CD4-positive, CD25-positive, alpha-beta regulatory T cell (primary cell): ENCODE results near the gene IYD. TPM values are rescaled to one million over a fixed set of nuclear protein-coding genes. Genes with fewer than 3 reads are reported as not detected.

ENCODE experiments used
- ATAC-seq, 2 donors: fragments of 150-1000 bp; cut with Tn5 transposase; one replicate each; pipeline ENCODE4 v1.10.0; 2021; ENCODE audit warnings: low read depth in 2 of 2, moderate number of reproducible peaks in 2 of 2, moderate library complexity in 1 of 2
- DNase-seq, 3 donors: peaks; one replicate each; pipeline versions ENCODE4 v3.0.0 to v3.0.0-alpha.2; 2012 to 2022; ENCODE audit warnings: mixed read lengths in 1 of 3
- H3K27ac ChIP-seq: one replicate; pipeline ENCODE4 v1.7.0; 2013; ENCODE audit warnings: mild to moderate bottlenecking, low read length; ENCODE audit not compliant: insufficient read depth, poor library complexity, severe bottlenecking
- H3K27me3 ChIP-seq: one replicate; pipeline ENCODE4 v1.7.0; 2013; ENCODE audit warnings: low read length; ENCODE audit not compliant: control insufficient read depth, insufficient read depth
- H3K36me3 ChIP-seq: one replicate; pipeline ENCODE4 v1.7.0; 2013; ENCODE audit warnings: mild to moderate bottlenecking, low read length, moderate library complexity; ENCODE audit not compliant: control insufficient read depth, insufficient read depth
- H3K4me1 ChIP-seq: 2 replicates; pipeline ENCODE4 v1.7.0; 2013; ENCODE audit warnings: mild to moderate bottlenecking, low read length; ENCODE audit not compliant: insufficient read depth, control insufficient read depth, poor library complexity, severe bottlenecking
- H3K4me3 ChIP-seq: one replicate; pipeline ENCODE4 v1.7.0; 2013; ENCODE audit warnings: low read depth, mild to moderate bottlenecking, low read length, moderate library complexity
- H3K9me3 ChIP-seq, 2 experiments: 1 replicate in 1 of 2; 2 replicates in 1 of 2; pipeline ENCODE4 v1.7.0; 2013; ENCODE audit warnings: low read length in 2 of 2, mild to moderate bottlenecking in 1 of 2, moderate library complexity in 1 of 2; ENCODE audit not compliant: control insufficient read depth in 2 of 2
- H3K27ac Mint-ChIP-seq, 3 donors: one replicate each; pipeline ENCODE4 v1.8.0; 2020 to 2022; ENCODE audit warnings: mild to moderate bottlenecking in 3 of 3, mixed read lengths in 3 of 3, moderate library complexity in 2 of 3
- H3K27me3 Mint-ChIP-seq: one replicate; pipeline ENCODE4 v1.8.0; 2022; ENCODE audit warnings: mild to moderate bottlenecking, mixed read lengths
- H3K36me3 Mint-ChIP-seq: one replicate; pipeline ENCODE4 v1.8.0; 2020; ENCODE audit warnings: mixed read lengths
- H3K4me1 Mint-ChIP-seq, 4 donors: one replicate each; pipeline ENCODE4 v1.8.0; 2020 to 2022; ENCODE audit warnings: mixed read lengths in 4 of 4, mild to moderate bottlenecking in 1 of 4
- H3K4me3 Mint-ChIP-seq, 4 donors: one replicate each; pipeline ENCODE4 v1.8.0; 2020 to 2022; ENCODE audit warnings: mild to moderate bottlenecking in 4 of 4, mixed read lengths in 4 of 4, moderate library complexity in 3 of 4
- H3K9me3 Mint-ChIP-seq, 7 donors: one replicate each; pipeline ENCODE4 v1.8.0; 2020 to 2022; ENCODE audit warnings: mixed read lengths in 7 of 7, mild to moderate bottlenecking in 3 of 7, moderate library complexity in 2 of 7
- polyA plus RNA-seq, 4 donors: library from polyadenylated mRNA; unstranded; fragments of 300-500 nt; fragmentation: Illumina TruSeq; gene quantifications; one replicate each; pipeline ENCODE4 v1.2.3, GENCODE V29; 2021
- total RNA-seq: library from RNA; stranded (reverse); gene quantifications from one replicate; pipeline ENCODE4 v1.2.3, GENCODE V29; 2022

The IYD gene
- total and polyA plus RNA-seq, 5 donors from 2014 or later: not detected

- Histone ChIP-seq H3K4me3 (no peak overlapping the region), H3K9me3 (no peaks in the 10 kb centered on the region), H3K4me1 (no peaks in the 10 kb centered on the region), H3K27me3 (no peaks in the 10 kb centered on the region), H3K27ac (no peak overlapping the region), H3K36me3 (no peaks in the 10 kb centered on the region)
- no peak overlapping the region for H3K27ac Mint-ChIP-seq
- H3K27me3 Mint-ChIP-seq: peaks cover 11% of the 10 kb centered on the region
- no peaks in the 10 kb centered on the region for H3K36me3 Mint-ChIP-seq
- no peaks in the 10 kb centered on the region for H3K4me1 Mint-ChIP-seq
- DNase-seq (no peak), ATAC-seq (no peak)
- H3K9me3 Mint-ChIP-seq: no peaks in the 10 kb centered on the region
- no peak overlapping the region for H3K4me3 Mint-ChIP-seq
Observed at GRCh38 chr6:150327117-150327774, 41.6 kb upstream of the IYD start.

- no peaks in the 10 kb centered on the region for H3K4me1 ChIP-seq
- Mint-ChIP-seq H3K27me3 (peaks cover 11% of the 10 kb centered on the region), H3K36me3 (no peaks in the 10 kb centered on the region), H3K4me3 (no peak overlapping the region), H3K27ac (no peak overlapping the region), H3K9me3 (peaks cover 0 to 4% (median 0%) of the 10 kb centered on the region in 7 donors), H3K4me1 (no peaks in the 10 kb centered on the region)
- no peak overlapping the region for H3K27ac ChIP-seq
- ATAC-seq (no peak), DNase-seq (no peak)
- H3K36me3 ChIP-seq: no peaks in the 10 kb centered on the region
- no peaks in the 10 kb centered on the region for H3K9me3 ChIP-seq
- H3K4me3 ChIP-seq: no peak overlapping the region
- H3K27me3 ChIP-seq: no peaks in the 10 kb centered on the region
Observed at GRCh38 chr6:150328744-150329405, 39.9 kb upstream of the IYD start.

- ATAC-seq (no peak), DNase-seq (no peak)
- H3K36me3 ChIP-seq: no peaks in the 10 kb centered on the region
- Mint-ChIP-seq H3K27me3 (peaks cover 15% of the 10 kb centered on the region), H3K9me3 (peaks cover 0 to 4% (median 0%) of the 10 kb centered on the region in 7 donors), H3K4me1 (no peaks in the 10 kb centered on the region), H3K27ac (no peak overlapping the region), H3K4me3 (no peak overlapping the region), H3K36me3 (no peaks in the 10 kb centered on the region)
- H3K27me3 ChIP-seq: peaks cover 3% of the 10 kb centered on the region
- no peaks in the 10 kb centered on the region for H3K9me3 ChIP-seq
- no peak overlapping the region for H3K27ac ChIP-seq
- H3K4me3 ChIP-seq: no peak overlapping the region
- H3K4me1 ChIP-seq: no peaks in the 10 kb centered on the region
Observed at GRCh38 chr6:150331344-150331743, 37.5 kb upstream of the IYD start.

- no peak overlapping the region for H3K27ac ChIP-seq
- Mint-ChIP-seq H3K27ac (no peak overlapping the region), H3K9me3 (peaks cover 0 to 4% (median 0%) of the 10 kb centered on the region in 7 donors), H3K4me1 (no peaks in the 10 kb centered on the region), H3K4me3 (no peak overlapping the region), H3K27me3 (peaks cover 8% of the 10 kb centered on the region), H3K36me3 (no peaks in the 10 kb centered on the region)
- ATAC-seq (no peak), DNase-seq (no peak)
- peaks cover 3% of the 10 kb centered on the region for H3K27me3 ChIP-seq
- H3K36me3 ChIP-seq: no peaks in the 10 kb centered on the region
- H3K9me3 ChIP-seq: no peaks in the 10 kb centered on the region
- no peaks in the 10 kb centered on the region for H3K4me1 ChIP-seq
- no peak overlapping the region for H3K4me3 ChIP-seq
Observed at GRCh38 chr6:150332939-150333584, 35.8 kb upstream of the IYD start.

- no peak overlapping the region for H3K4me3 Mint-ChIP-seq
- peaks cover 8% of the 10 kb centered on the region for H3K27me3 Mint-ChIP-seq
- H3K27ac ChIP-seq: no peak overlapping the region
Observed at GRCh38 chr6:150333585-150333941, 35.2 kb upstream of the IYD start.

GRCh38 chr6:150334790-150335783 is 33.7 kb upstream of the IYD start:
- no peak overlapping the region for H3K4me3 Mint-ChIP-seq
- H3K36me3 Mint-ChIP-seq: no peaks in the 10 kb centered on the region
- H3K27me3 Mint-ChIP-seq: peaks cover 8% of the 10 kb centered on the region
- DNase-seq (peak in 1 of 3 donors; percentile 47), ATAC-seq (no peak)
- Histone ChIP-seq H3K36me3 (no peaks in the 10 kb centered on the region), H3K4me1 (no peaks in the 10 kb centered on the region), H3K4me3 (no peak overlapping the region), H3K9me3 (no peaks in the 10 kb centered on the region), H3K27me3 (peaks cover 3% of the 10 kb centered on the region), H3K27ac (no peak overlapping the region)
- H3K27ac Mint-ChIP-seq: no peak overlapping the region
- no peaks in the 10 kb centered on the region for H3K4me1 Mint-ChIP-seq
- H3K9me3 Mint-ChIP-seq: peaks cover 0 to 4% (median 0%) of the 10 kb centered on the region in 7 donors

More at GRCh38 chr6:150333585-150333941, 35.2 kb upstream of the IYD start:
- Mint-ChIP-seq H3K9me3 (peaks cover 0 to 4% (median 0%) of the 10 kb centered on the region in 7 donors), H3K4me1 (no peaks in the 10 kb centered on the region), H3K36me3 (no peaks in the 10 kb centered on the region), H3K27ac (no peak overlapping the region)
- no peaks in the 10 kb centered on the region for H3K9me3 ChIP-seq
- H3K4me1 ChIP-seq: no peaks in the 10 kb centered on the region
- H3K4me3 ChIP-seq: no peak overlapping the region
- H3K36me3 ChIP-seq: no peaks in the 10 kb centered on the region
- no peak for DNase-seq
- no peak for ATAC-seq
- peaks cover 3% of the 10 kb centered on the region for H3K27me3 ChIP-seq

- Mint-ChIP-seq H3K27me3 (peaks cover 11% of the 10 kb centered on the region), H3K4me1 (no peaks in the 10 kb centered on the region), H3K4me3 (no peak overlapping the region), H3K9me3 (peaks cover 0 to 4% (median 0%) of the 10 kb centered on the region in 7 donors), H3K27ac (no peak overlapping the region), H3K36me3 (no peaks in the 10 kb centered on the region)
- Histone ChIP-seq H3K27ac (no peak overlapping the region), H3K36me3 (no peaks in the 10 kb centered on the region), H3K4me3 (no peak overlapping the region), H3K4me1 (no peaks in the 10 kb centered on the region), H3K27me3 (peaks cover 3% of the 10 kb centered on the region), H3K9me3 (no peaks in the 10 kb centered on the region)
- no peak for ATAC-seq
- DNase-seq: no peak
Observed at GRCh38 chr6:150336299-150336698, 32.5 kb upstream of the IYD start.
